ENCODE data around the gene PNMA6A.
"Not testable (repeated sequence)": the region's sequence is repeated elsewhere in the genome, so short reads cannot be mapped to it uniquely, and the experiment has no call there.

The PNMA6A gene

GRCh38 chrX:153077437-153078135, 5.3 kb downstream of the PNMA6A start:
- DNase-seq: not testable (repeated sequence)

GRCh38 chrX:153083238-153083923, 11.1 kb downstream of the PNMA6A start:
- DNase-seq: not testable (repeated sequence)

GRCh38 chrX:153102418-153102817, 30.2 kb downstream of the PNMA6A start:
- no peak for DNase-seq

GRCh38 chrX:153104959-153105358, 32.7 kb downstream of the PNMA6A start:
- DNase-seq: not testable (repeated sequence)

GRCh38 chrX:153106092-153106801, 34.0 kb downstream of the PNMA6A start:
- not testable (repeated sequence) for DNase-seq

GRCh38 chrX:153110735-153111134, 38.5 kb downstream of the PNMA6A start:
- not testable (repeated sequence) for DNase-seq

GRCh38 chrX:153113851-153114250, 41.6 kb downstream of the PNMA6A start:
- DNase-seq: not testable (repeated sequence)

GRCh38 chrX:153117754-153118153, 45.5 kb downstream of the PNMA6A start:
- DNase-seq: not testable (repeated sequence)

- DNase-seq: not testable (repeated sequence)
Observed at GRCh38 chrX:153120230-153120629, 48.0 kb downstream of the PNMA6A start.

- DNase-seq: not testable (repeated sequence)
Observed at GRCh38 chrX:153123468-153123867, 51.2 kb downstream of the PNMA6A start.

Data from hippocampal formation (tissue), 2 donors.